ENCODE measurements around the gene NKX1-1. TPM values are rescaled to one million over a fixed set of nuclear protein-coding genes. Genes with fewer than 3 reads are reported as not detected.
"Not testable (repeated sequence)": the region's sequence is repeated elsewhere in the genome, so short reads cannot be mapped to it uniquely, and the experiment has no call there.

NKX1-1 gene
- total RNA-seq, 1 donor from 2014 or later: not detected

DNA sequence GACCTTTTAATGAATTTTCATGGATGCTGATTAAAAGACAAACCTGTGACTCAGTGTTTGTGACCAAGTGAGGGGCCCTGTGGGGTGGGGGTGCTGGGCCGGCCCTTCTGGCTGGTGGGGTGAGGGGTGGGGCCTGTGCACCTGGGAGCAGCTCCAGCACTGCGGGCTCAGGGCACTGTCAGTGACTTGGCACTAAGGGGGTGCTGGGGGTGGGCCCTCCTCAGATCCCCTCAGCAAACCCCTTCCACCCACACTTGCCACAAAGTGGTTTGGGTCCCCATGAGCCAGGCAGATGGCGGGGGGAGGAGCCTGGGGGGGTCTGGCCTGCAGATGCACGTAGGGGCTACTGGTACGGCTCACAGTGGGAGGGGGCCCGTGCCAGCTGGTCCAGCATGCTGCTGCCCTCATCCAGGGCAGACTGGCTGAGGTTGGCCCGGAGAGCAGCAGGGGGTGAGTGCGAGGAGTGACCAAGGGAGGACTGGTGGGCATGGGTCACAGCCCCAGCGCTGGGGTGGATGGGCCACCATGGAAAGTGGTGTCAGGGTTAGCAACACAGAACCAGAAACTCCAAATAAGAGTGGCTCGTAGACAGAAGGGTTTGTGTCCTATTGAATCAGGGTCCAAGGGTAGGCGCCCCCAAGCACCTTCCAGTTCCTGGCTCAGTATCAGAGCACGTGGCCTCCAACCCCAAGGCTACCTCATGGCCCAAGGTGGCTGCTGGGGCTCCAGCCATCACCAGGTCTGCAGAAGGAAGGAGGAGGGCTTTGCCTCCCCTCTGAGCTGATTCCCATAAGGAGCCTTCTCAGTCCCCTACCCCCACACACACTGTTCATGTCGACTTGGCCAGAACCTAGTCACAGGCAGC, 10.1 kb downstream of the NKX1-1 start:
- H3K27ac Mint-ChIP-seq: no peak overlapping the region

DNA sequence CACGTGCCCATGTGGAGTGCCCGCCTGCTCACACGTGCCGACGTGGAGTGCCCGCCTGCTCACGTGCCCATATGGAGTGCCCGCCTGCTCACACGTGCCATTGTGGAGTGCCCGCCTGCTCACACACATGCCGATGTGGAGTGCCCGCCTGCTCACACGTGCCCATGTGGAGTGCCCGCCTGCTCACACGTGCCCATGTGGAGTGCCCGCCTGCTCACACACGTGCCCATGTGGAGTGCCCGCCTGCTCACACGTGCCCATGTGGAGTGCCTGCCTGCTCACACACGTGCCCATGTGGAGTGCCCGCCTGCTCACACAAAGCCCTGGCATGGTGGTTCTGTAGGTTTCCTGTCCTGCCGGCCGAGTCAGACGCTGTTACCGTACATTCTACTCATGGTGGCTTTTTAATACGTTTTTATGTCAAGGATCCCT, 10.8 kb downstream of the NKX1-1 start:
- H3K4me3 Mint-ChIP-seq; H3K27me3 Mint-ChIP-seq; H3K27ac Mint-ChIP-seq; H3K9me3 Mint-ChIP-seq; H3K4me1 Mint-ChIP-seq (ENCODE audit: unreplicated experiment); DNase-seq (ENCODE audit: extremely low spot score, unreplicated experiment): not testable (repeated sequence)
- peaks cover 12% of the 10 kb centered on the region for H3K36me3 Mint-ChIP-seq

More for the DNA sequence above, 10.1 kb downstream of the NKX1-1 start:
- peaks cover 12% of the 10 kb centered on the region for H3K36me3 Mint-ChIP-seq
- no peak overlapping the region for H3K4me3 Mint-ChIP-seq
- DNase-seq (ENCODE audit: extremely low spot score, unreplicated experiment): no peak
- no peak for TF ChIP-seq CTCF (conservative IDR thresholded peaks at IDR 0.05)
- H3K9me3 Mint-ChIP-seq: no peaks in the 10 kb centered on the region
- H3K4me1 Mint-ChIP-seq (ENCODE audit: unreplicated experiment): no peaks in the 10 kb centered on the region
- H3K27me3 Mint-ChIP-seq: peaks cover 4% of the 10 kb centered on the region

DNA sequence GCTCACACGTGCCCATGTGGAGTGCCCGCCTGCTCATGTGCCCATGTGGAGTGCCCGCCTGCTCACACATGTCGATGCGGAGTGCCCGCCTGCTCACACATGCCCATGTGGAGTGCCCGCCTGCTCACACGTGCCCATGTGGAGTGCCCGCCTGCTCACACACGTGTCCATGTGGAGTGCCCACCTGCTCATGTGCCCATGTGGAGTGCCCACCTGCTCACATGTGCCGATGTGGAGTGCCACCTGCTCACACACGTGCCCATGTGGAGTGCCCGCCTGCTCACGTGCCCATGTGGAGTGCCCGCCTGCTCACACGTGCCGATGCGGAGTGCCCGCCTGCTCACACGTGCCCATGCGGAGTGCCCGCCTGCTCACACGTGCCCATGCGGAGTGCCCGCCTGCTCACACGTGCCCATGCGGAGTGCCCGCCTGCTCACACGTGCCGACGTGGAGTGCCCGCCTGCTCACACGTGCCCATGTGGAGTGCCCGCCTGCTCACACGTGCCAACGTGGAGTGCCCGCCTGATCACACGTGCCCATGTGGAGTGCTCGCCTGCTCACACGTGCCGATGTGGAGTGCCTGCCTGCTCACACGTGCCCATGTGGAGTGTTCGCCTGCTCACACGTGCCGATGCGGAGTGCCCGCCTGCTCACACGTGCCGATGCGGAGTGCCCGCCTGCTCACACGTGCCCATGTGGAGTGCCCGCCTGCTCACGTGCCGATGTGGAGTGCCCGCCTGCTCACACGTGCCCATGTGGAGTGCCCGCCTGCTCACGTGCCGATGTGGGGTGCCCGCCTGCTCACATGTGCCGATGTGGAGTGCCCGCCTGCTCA, 11.5 kb downstream of the NKX1-1 start:
- peaks cover 15% of the 10 kb centered on the region for H3K36me3 Mint-ChIP-seq
- not testable (repeated sequence) for H3K9me3 Mint-ChIP-seq; H3K4me3 Mint-ChIP-seq; H3K27ac Mint-ChIP-seq; H3K4me1 Mint-ChIP-seq (ENCODE audit: unreplicated experiment); DNase-seq (ENCODE audit: extremely low spot score, unreplicated experiment); H3K27me3 Mint-ChIP-seq

- peaks cover 17% of the 10 kb centered on the region for H3K36me3 Mint-ChIP-seq
- no peak overlapping the region for H3K27ac Mint-ChIP-seq
- no peak for TF ChIP-seq CTCF (conservative IDR thresholded peaks at IDR 0.05)
- no peaks in the 10 kb centered on the region for H3K27me3 Mint-ChIP-seq
- no peaks in the 10 kb centered on the region for H3K4me1 Mint-ChIP-seq (ENCODE audit: unreplicated experiment)
- no peak for DNase-seq (ENCODE audit: extremely low spot score, unreplicated experiment)
- peaks cover under 1% of the 10 kb centered on the region for H3K9me3 Mint-ChIP-seq
- H3K4me3 Mint-ChIP-seq: no peak overlapping the region
These were observed 12.4 kb downstream of the NKX1-1 start for GRCh38 chr4:1393866-1394265.

- H3K9me3 Mint-ChIP-seq; H3K4me1 Mint-ChIP-seq (ENCODE audit: unreplicated experiment); H3K27ac Mint-ChIP-seq; H3K27me3 Mint-ChIP-seq; DNase-seq (ENCODE audit: extremely low spot score, unreplicated experiment); H3K4me3 Mint-ChIP-seq: not testable (repeated sequence)
- peaks cover 22% of the 10 kb centered on the region for H3K36me3 Mint-ChIP-seq
These were observed 12.9 kb downstream of the NKX1-1 start for GRCh38 chr4:1393363-1393762.

DNA sequence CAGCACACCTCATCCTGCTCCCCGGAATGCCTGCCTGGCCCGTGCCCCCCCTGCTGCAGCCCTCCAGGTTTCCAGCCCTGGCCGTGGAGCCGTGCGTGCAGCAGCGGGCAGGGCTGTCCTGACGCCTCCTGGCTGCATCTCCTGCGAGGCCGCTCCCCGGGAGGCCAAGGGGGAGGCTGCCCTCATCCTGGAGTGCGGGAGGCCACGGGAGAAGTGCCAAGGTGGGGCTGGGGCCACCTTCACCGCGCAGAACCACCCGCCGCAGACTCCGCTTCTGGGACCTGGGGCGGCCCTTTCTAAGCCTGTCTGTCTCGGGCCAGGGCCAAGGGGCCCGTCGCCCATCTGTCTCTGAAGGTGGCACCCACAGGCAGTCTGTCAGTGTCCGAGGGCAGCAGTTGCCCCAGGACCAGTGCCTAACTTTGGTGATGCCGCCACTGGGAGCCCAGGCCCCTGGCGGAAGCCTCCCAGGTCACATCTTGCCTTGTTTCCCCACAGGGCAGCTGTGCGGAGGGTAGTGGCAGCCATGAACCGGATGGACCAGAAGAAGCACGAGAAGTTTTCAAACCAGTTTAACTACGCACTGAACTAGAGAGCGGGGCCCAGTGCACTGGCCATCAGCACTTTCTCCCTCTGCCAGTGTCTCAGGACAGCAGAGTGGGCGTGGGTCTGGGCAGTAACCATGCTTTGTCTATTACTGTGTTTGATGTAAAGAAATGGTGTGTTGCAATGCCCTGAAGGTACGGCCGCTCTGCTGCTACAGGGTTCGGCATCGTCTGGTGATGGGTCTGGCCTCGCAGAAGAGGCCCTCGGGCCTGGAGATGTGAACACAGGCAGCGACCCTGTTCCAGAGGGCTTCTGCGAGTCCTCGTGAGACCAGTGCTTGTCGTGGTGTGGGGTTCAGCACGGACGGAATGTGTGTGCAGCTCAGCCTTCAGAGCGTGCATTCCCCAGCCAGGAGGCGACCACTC, 20.6 kb downstream of the NKX1-1 start:
- H3K27ac Mint-ChIP-seq: no peak overlapping the region
- no peak for DNase-seq (ENCODE audit: extremely low spot score, unreplicated experiment)
- H3K36me3 Mint-ChIP-seq: peaks cover 21% of the 10 kb centered on the region
- H3K4me1 Mint-ChIP-seq (ENCODE audit: unreplicated experiment): no peaks in the 10 kb centered on the region
- H3K4me3 Mint-ChIP-seq: no peak overlapping the region
- peaks cover 10% of the 10 kb centered on the region for H3K9me3 Mint-ChIP-seq
- no peak for TF ChIP-seq CTCF (conservative IDR thresholded peaks at IDR 0.05)
- no peaks in the 10 kb centered on the region for H3K27me3 Mint-ChIP-seq
